GM12801 (cell line): ENCODE results near the gene CEP131.

Experiments used
- TF ChIP-seq, protein P1 (sequence below): IDR thresholded peaks from one replicate; pipeline ENCODE4 v1.5.1; 2011; ENCODE audit warnings: control low read depth; ENCODE audit not compliant: insufficient read length; ENCODE audit errors: extremely low read depth

CEP131 gene

DNA sequence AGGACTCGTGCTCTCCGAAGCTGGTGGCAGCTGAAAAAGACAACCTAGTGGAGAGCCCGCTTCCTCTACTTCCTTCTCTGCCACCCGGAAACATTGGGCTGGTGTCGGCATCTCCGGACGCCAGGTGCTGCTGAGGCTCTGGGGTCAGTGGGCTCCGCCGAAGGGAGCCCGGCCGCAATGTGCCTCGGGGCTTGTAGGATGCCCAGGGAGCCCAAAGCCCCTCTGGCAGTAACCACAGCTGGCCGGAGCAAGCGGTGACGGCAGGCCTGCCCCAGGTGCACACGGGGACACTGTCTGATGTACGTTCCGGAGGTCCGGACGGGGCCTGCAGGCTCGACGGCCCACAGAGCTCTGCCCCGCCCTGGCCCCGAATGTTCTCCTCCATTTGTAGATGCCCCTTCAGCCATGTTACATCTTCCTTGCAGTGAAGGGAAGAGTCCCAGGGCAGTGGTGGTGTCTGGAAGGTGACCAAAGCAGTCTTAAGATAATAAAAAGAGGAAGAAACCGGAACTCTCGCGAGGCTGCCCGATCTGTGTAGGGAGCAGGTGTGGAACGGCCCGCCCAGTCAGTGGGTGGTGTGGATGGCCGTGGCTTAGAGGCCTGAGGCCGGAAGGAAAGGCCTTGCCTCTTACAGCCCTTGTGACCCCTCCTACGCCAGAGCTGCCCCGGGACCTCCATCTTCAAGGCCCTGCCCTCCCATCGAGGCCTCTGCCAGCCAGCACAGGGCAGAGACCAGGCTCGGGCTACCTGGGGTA, 39.0 kb upstream of the CEP131 start:
- TF ChIP-seq, protein P1, sequence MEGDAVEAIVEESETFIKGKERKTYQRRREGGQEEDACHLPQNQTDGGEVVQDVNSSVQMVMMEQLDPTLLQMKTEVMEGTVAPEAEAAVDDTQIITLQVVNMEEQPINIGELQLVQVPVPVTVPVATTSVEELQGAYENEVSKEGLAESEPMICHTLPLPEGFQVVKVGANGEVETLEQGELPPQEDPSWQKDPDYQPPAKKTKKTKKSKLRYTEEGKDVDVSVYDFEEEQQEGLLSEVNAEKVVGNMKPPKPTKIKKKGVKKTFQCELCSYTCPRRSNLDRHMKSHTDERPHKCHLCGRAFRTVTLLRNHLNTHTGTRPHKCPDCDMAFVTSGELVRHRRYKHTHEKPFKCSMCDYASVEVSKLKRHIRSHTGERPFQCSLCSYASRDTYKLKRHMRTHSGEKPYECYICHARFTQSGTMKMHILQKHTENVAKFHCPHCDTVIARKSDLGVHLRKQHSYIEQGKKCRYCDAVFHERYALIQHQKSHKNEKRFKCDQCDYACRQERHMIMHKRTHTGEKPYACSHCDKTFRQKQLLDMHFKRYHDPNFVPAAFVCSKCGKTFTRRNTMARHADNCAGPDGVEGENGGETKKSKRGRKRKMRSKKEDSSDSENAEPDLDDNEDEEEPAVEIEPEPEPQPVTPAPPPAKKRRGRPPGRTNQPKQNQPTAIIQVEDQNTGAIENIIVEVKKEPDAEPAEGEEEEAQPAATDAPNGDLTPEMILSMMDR = no peak

DNA sequence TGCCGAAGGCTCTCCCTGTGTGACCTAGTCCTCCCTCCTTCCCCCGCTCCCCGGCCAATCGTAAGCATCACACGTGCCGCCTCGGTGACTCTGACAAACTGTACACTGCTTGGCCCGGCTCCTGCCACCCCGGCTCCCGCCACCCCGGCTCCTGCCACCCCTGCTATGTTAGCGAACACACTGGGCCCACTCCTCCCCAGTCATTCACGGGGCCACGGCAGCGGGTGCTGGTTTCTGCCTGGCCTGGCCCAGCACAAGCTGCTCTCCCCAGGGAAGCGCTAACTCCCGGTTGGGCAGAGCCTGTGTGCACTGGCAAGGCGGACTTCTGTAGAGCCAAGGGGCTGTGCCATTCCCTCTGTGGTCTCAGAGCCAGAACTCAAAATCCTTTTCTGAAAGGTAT, 38.3 kb upstream of the CEP131 start:
- TF ChIP-seq, protein P1 = no peak

DNA sequence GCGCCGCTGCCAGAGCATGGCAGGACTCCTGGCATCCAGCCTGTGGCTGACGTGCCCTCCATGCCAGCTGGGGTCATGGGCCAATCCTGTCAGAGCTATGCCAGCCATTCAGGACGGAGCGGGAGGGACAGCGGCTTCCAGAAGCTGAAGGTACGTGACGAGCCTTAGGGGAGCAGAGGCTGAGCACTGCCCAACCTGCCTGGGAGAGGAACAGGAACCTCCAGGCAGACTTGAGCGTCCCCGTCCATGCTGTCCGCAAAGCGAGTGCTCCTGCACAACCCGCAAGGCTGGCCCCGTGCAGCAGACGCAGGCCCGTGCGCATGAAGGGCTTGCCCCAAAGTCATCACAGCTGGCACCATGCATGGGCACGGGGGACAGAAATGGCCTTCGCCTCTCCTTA, 37.9 kb upstream of the CEP131 start:
- TF ChIP-seq, protein P1 = no peak

DNA sequence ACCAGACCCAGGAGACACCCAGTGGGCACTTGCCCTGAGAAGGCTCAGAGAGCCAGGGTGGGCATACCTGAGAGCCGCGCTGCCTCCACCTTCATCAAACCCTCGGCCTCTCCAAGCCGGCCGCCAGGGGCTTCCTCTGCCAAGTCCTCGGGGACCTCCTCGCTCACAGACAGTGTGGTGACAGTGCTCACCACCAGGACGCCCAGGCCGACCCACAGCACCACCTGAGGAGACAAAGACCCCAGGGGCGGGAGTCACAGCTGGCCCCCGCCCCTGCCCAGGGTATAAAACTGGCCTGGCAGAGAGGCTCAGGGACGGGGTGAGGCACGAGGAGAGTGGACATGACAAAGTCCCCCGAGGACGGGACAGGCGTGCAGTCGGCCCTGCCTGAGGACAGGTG, 37.4 kb upstream of the CEP131 start:
- TF ChIP-seq, protein P1 = no peak

DNA sequence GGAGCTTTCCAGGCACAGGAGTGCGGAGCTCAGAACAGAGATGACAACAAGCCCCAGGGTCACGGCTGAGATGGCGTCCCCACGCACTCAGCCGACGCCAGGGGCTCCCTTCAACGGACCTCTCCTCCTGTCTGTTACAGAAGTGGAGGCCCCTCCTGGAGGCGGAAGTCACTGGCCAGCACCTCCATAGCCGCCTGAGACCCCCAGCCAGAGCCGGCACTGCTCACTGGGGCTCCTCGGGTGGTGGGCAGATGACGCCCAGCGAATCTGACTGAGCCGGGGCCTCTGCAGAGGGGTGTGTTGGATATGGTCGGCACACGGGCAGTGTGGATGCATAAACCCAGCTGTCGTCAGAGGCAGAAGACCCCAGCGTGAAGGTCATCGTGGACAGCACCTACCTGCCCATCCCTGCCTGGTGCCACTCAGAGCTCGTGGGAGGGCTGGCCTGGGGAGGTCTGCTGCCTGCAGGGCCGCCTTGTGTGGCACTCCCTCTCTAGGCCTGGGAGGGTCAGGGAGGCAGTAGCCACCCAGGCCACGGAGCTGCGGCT, 36.4 kb upstream of the CEP131 start:
- TF ChIP-seq, protein P1 = no peak

DNA sequence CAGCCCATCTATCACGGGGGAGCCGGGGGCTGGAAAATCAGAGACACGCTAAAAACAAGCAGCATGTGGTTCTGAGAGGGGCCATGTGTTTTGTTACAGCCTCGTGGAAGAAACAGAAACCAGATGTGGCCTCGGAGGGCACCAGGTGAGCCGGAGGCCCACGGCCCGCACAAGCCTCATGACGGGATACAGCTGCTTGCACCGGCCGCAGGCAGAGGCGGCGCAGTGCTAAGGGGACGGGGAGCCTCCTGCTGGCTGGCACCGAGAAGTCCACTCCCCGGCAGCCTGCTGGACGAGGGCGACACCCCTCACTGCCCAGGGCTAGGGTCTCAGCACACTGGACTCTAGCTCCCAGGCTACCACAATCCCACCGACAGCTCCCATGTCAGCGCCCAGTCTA, 35.5 kb upstream of the CEP131 start:
- TF ChIP-seq, protein P1 = no peak

DNA sequence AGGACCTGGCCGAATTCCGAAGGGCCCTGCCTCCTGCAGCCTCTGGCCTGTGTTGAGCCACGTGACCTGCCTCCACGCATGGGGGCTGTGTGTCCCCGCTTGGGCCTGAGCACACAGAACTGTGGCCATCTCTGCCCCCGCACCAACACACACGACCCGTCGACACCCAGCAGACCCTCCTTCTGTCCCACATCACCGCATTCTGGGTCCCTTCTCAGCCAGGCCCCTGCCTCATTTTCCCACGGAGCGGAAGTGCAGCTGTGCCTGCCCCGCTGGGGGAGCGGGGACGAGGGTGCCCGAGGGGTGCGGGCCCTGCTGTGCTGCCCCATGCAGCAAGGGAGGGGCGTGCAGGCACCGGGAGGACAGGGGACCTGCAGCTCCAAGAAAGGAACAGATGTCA, 34.8 kb upstream of the CEP131 start:
- TF ChIP-seq, protein P1 = no peak
